HG03066 (cell line): Measurements from ENCODE around the gene STIMATE.

Source experiments
- ATAC-seq: cut with Tn5 transposase; IDR thresholded peaks from one replicate; pipeline ENCODE4 v1.9.1; 2021; ENCODE audit warnings: low read depth; ENCODE audit not compliant: unreplicated experiment

STIMATE gene

DNA sequence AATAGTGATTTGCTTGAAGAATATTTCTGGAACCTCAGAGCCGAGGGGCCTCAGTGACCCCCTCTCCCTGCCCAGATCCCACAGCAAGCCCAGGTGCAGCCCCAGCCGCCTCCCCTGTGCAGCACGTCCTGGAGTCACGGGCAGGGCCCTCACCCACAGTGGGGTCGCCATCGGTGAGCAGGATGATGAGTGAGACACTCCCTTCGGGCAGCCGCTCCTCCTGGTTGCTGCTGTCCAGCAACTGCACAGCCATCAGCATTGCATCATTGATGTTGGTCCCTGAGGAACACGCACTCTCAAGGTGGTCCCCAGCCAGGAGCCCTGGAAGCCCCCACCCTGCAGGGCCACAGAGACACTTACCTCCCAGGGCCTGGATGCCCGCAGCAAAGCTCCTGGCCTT, 73.3 kb downstream of the STIMATE start:
- no peak for ATAC-seq

- ATAC-seq: no peak
These were observed 75.0 kb downstream of the STIMATE start for GRCh38 chr3:52822363-52822762.

DNA sequence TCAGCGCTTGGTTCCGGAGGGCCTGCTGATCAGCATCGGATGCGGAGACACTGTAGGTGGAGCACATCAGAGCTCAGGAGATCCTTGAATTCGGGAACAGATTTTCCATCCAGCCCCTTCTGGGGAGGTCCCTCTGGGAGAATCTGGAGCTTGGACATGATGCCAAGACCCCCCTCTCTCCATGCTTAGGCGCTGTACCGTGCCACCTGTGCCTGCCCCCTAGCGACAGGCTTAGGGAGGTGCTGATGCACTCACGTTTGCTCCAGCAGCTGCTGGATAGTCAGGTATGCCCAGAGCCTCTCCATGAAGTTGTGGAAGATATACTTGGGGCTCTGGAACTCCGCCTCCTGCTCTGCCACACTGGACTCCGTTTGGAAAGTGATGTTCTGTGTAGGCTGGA, 76.6 kb downstream of the STIMATE start:
- no peak for ATAC-seq

DNA sequence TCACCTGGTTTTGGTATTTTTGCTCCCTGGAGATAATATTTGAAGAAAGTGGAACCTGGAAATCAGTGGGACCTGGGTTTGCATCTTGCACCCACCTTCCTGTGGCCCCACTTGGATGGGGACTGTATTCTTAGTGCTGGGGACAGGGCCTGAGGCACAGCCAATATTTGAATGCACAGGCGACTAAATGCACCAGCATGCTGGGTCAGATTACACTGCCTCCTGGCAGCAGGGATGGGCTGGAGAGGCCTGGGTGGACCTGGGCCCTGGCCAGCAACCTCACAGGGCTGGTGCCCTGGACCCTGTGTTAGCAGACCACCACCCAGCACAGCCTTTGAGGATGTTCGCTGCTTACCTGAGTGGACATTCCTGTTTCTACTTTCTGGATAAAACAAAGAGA, 77.4 kb downstream of the STIMATE start:
- no peak for ATAC-seq

DNA sequence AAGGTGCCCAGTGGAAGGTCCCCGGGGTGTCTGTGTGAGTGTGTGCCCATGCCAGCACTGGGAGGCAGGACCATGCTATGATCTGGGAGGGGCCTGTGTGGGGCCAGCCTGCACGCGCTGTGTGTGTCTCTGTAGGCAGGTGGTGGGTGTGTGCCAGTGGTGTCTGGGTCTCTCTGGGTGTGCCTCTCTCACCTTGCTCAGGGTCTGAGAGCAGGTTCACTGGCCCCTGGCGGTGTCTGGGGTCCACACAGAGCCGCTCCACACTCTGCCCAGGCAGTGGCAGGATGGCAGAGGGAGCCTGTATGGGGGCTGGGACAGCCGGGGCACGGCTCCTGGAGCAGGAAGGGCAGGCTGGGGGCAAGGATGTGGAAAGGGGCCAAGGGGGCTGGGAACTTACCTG, 79.5 kb downstream of the STIMATE start:
- ATAC-seq: no peak

GRCh38 chr3:52817221-52817620, 80.1 kb downstream of the STIMATE start:
- ATAC-seq: no peak

DNA sequence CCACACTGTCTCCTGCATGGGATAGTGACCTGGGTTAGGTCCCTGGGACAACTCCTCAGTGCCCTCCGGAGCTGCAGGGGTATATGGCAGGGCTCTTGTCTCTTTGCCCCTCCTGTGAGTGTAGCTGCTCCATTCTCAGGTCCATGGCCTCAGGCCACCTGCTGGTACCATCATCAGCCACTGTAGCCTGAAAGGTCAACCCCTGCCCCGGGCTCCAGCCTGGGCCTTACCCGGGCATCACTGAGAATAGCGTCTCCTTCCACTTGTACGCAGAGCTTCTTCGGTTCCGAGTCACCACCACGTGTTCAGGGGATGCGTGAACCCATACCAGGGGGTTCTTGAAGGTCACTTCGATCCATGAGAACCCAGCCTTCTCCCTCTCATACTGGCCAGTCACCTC, 80.7 kb downstream of the STIMATE start:
- no peak for ATAC-seq

- no peak for ATAC-seq
These were observed 81.1 kb downstream of the STIMATE start for GRCh38 chr3:52816199-52816598.

DNA sequence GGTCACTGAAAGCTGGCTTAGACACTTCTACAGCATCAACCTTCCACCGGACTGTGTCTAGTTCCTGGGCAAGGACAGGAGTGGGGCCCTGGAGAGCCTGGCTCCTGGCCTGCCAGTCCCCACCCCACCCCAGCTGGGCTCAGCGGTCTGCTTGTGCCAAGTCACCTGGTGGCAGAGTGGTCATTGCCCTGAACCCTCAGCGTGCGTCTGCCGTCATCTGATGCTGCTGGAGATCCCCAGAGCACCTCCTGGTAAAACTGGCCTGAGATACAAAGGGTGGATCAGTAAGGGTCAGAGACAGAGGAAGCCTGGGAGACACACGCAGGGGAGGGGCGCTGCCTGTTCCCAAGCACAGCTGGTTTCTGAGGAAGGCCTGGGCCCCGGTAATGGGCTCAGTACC, 83.5 kb downstream of the STIMATE start:
- ATAC-seq: no peak

GRCh38 chr3:52811452-52812011, 85.8 kb downstream of the STIMATE start:
- ATAC-seq: no peak

DNA sequence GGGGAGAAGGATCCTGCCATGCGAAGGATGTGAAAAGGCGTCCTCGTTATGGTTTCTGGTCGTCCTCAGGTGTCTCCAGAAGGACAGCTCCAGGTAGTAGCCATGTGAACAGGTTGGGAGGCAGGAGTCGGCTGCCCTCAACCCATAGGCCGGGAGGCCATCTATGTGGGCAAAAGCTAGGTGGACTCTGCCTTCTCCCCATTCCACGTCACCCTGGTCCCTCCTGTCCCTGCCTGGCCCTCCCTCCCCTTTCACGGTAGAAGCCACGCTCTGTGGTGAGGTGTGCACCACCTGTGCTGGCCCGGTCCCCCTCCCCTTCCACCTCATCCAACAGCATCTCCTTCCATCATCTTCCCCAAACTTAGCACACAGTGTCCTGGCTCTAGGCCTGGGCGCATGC, 86.4 kb downstream of the STIMATE start:
- no peak for ATAC-seq

GRCh38 chr3:52809662-52810377, 87.5 kb downstream of the STIMATE start:
- ATAC-seq: no peak

DNA sequence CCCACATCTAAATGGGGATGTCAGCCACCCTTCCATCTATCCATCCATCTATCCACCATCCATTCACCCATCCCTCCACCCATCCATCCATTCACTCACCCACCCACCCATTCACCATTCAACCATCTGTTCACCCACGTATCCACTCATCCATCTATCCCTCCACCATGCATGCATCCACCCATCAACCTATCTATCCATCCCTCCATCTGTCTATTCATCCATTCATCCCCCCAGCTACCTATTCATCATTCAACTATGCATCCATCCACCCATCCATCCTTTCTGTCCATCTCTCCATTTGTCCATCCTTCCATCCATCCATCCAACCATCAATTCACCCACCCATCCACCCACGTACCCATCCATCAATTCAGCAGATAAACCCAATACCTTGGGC, 88.2 kb downstream of the STIMATE start:
- ATAC-seq: no peak

DNA sequence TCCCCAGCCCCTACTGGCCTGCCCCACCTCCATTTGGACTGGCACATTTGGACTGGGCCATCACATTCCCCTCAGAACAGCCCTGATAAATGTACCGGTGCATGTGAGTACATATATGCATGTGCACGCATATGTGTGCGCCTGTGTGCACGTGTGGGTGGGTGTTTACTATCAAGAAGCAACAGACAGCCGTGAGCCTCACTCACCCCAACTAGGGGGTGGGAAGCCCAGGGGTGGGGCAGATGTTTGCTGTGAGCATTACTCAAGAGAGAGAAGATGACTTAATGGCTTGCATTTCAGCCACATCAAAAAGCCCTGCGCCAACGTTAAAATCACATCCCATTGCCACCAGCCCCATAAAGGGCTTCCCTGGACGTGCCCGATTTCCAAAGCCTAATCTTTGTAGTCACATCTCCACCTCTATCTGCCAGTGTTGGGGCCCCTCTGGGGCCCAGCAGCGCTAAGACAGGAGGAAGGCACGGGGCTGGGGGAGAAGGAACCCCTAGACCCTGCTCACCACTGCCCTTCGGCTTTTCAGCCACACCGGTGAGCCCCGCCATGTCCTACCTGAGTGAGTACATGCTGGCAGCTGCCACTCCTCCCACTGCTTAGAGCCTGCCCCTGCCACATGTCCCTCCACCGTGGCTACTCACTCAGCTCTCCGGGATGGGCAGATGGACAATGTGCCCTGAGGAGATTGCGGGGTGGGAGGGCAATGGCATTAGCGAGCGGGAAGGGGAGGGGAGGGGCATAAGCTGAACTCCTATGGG, 91.9 kb downstream of the STIMATE start:
- ATAC-seq: no peak

DNA sequence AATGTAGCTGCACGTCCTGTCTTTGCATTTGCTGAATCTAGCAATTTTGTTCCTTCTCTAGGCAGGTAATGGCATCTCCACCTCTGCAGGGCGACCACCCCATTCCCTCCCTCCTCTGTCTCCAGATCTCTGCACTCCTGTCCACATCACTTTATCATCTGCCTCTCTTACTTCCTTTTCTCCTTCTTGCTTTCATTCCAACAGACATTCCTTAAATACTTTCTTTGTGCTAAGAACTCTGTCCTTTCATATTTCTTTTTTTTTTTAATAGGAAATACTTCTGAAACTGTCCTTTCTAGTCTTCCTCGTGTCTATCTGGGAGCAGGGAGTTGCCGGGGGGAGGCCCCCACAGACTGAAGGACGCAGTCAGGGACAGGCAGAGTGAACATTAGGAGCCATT, 95.5 kb downstream of the STIMATE start:
- ATAC-seq: no peak

DNA sequence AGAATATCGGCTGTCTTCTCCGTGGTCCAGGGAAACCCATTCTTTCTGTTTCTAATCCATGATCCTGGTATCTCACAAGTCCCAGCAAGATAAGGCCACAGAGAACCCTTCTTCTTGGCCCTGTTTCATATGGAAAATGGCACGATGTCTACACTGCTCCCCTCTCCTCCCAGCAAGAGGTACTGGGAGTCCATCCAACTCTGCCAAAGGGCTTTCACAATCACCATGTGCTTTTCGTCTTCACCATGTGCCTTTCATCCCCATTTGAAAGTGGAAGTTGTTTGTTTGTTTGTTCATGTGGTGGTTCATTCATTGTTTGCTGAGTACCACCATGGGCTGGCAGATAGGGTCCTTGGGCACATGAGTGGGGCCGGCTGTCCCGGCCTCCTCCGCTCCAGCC, 97.3 kb downstream of the STIMATE start:
- no peak for ATAC-seq

DNA sequence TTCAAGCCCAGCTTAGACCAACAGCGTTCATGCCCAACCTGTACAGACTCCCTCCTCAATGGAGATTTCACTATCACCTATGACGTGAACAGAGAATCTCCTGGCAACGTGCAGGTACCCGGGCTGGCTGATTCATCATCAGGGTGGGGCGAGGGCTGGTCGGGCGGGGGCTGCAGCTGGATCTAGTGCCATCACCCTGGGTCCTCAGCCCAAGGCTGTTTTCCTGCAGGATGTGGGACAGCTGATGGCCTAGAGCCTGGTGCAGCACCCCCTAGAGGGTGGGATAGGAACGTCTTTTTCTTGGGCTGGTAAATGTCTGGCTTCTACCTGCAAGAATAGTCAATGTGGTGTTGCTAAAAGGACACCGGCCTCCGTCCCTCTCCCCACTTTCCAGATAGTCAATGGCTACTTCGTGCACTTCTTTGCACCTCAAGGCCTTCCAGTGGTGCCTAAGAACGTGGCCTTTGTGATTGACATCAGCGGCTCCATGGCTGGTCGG, 98.3 kb downstream of the STIMATE start:
- ATAC-seq: no peak

DNA sequence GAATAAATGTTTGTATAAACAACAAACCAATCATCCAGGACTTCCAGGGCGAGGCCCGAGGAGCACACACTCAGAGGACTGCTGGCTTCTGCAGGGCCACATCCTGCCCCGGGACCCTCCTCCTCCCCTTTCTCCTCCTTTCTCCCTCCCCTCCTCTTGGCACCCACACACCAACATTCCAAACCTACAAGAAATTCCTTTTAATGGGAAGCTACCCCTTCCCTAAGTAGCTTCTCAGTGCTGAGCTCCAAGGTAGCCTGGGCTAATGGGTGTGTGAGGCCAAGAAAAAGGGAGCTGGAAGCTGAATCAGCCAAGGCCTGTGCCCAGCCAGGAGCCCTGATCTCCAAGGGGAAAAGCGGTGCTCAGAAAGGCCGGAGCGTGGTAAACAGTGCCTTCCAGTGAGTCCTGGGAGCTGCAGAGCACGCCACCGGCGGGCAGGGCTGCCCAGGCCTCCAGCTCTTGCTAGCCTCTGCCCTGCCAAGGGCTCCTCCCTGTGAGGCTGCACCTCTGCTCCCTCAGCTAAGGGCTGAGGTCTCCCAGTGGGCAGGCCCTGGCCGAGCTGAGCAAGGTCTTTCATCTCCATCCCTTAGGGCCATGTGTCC, 98.9 kb downstream of the STIMATE start:
- no peak for ATAC-seq

DNA sequence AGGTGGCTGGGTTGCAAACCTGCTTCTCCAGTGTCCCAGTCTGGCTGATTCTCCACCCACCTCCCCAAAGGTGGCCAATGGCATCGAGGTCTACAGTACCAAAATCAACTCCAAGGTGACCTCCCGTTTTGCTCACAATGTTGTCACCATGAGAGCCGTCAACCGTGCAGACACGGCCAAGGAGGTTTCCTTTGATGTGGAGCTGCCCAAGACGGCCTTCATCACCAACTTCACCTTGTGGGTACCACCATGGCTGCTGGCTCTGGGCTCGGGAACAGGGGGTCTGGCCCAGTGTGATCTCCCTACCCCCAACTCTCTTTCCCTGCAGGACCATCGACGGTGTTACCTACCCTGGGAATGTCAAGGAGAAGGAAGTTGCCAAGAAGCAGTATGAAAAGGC, 100.9 kb downstream of the STIMATE start:
- no peak for ATAC-seq

- ATAC-seq: no peak
These were observed 101.9 kb downstream of the STIMATE start for GRCh38 chr3:52795298-52795900.

DNA sequence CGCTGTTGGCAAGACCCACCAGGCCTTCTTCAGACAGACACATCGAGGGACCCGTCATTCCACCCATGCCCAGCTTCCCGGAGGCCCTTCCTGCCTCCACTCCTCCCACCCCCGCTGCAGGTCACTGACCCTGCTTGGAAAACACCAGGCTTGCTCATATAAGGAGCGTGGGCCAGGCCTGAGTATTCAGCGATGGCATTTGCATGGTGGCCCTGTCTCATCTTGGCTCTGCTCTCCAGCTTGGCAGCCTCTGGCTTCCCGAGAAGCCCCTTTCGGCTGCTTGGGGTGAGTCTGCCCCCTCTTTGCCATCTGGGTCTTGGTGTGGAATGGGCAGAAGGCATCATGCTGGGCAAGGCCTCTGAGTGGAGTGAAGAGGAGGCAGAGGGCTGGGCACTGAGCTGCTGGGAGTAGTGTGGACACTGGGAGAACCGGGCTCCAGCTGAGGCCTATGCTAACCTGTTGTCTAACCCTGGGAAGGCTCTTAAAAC, 102.7 kb downstream of the STIMATE start, which contains the start of gene ITIH3:
TSS of gene ITIH3 (plus strand) at position 185 of the 488 bp plus-strand sequence. CDS start at position 193, 8 bp downstream.
- ATAC-seq: no peak
